Cerebellar cortex (tissue), 1 donor: ENCODE results near the gene MIF4GD.
"Not testable (repeated sequence)": the region's sequence is repeated elsewhere in the genome, so short reads cannot be mapped to it uniquely, and the experiment has no call there.

Experiments
- DNase-seq: peaks from one replicate; pipeline ENCODE4 v3.0.0-alpha.2; 2015; ENCODE audit warnings: low spot score

The MIF4GD gene

GRCh38 chr17:75260641-75261335 is 10.2 kb downstream of the MIF4GD start:
- DNase-seq = no peak

- not testable (repeated sequence) for DNase-seq
Observed at GRCh38 chr17:75257228-75257627, 13.8 kb downstream of the MIF4GD start.

- DNase-seq = not testable (repeated sequence)
Observed at GRCh38 chr17:75255954-75256698, 14.9 kb downstream of the MIF4GD start.

- no peak for DNase-seq
Observed at GRCh38 chr17:75252039-75252816, 18.8 kb downstream of the MIF4GD start.

GRCh38 chr17:75250009-75250471 is 21.0 kb downstream of the MIF4GD start:
- DNase-seq = no peak

- DNase-seq = no peak
Observed at GRCh38 chr17:75249564-75249963, 21.5 kb downstream of the MIF4GD start.

GRCh38 chr17:75246404-75246803 is 24.6 kb downstream of the MIF4GD start:
- no peak for DNase-seq

GRCh38 chr17:75245011-75245410 is 26.0 kb downstream of the MIF4GD start:
- no peak for DNase-seq

- no peak for DNase-seq
Observed at GRCh38 chr17:75244133-75244866, 26.7 kb downstream of the MIF4GD start.

- DNase-seq = no peak
Observed at GRCh38 chr17:75242461-75243042, 28.5 kb downstream of the MIF4GD start.

GRCh38 chr17:75241996-75242460 is 29.0 kb downstream of the MIF4GD start:
- DNase-seq = no peak

- no peak for DNase-seq
Observed at GRCh38 chr17:75241502-75241901, 29.5 kb downstream of the MIF4GD start.

GRCh38 chr17:75241143-75241430 is 29.9 kb downstream of the MIF4GD start:
- no peak for DNase-seq

GRCh38 chr17:75240394-75241142 is 30.5 kb downstream of the MIF4GD start:
- DNase-seq = peak; percentile 92

- DNase-seq = no peak
Observed at GRCh38 chr17:75239778-75240393, 31.1 kb downstream of the MIF4GD start.

- DNase-seq = no peak
Observed at GRCh38 chr17:75239214-75239613, 31.8 kb downstream of the MIF4GD start.

- DNase-seq = peak; percentile 90
Observed at GRCh38 chr17:75238684-75239191, 32.3 kb downstream of the MIF4GD start.

- no peak for DNase-seq
Observed at GRCh38 chr17:75238020-75238580, 32.9 kb downstream of the MIF4GD start.

- peak; percentile 95 for DNase-seq
Observed at GRCh38 chr17:75237100-75238014, 33.7 kb downstream of the MIF4GD start.
